Sigmoid colon (tissue), 7 donors: ENCODE measurements around the gene SLC35A2. TPM values are rescaled to one million over a fixed set of nuclear protein-coding genes. Genes with fewer than 3 reads are reported as not detected.

Experiments used
- DNase-seq: peaks from one replicate; pipeline ENCODE4 v3.0.0-alpha.2; 2019
- H3K27ac ChIP-seq, 4 donors: fragments of 200-600 bp; sonication (generic); one replicate each; pipeline ENCODE4 v1.5.1; 2016 to 2019; ENCODE audit warnings: mild to moderate bottlenecking in 1 of 4
- H3K27me3 ChIP-seq, 3 donors: fragments of 200-600 bp; sonication (generic); one replicate each; pipeline ENCODE4 v1.5.1; 2019; ENCODE audit warnings: mild to moderate bottlenecking in 1 of 3
- H3K36me3 ChIP-seq, 4 donors: fragments of 200-600 bp; sonication (generic); one replicate each; pipeline ENCODE4 v1.5.1; 2016 to 2019
- H3K4me1 ChIP-seq, 4 donors: fragments of 200-600 bp; sonication (generic); one replicate each; pipeline ENCODE4 v1.5.1; 2017 to 2019
- H3K4me3 ChIP-seq, 4 donors: fragments of 200-600 bp; sonication (generic); one replicate each; pipeline ENCODE4 v1.5.1; 2017 to 2019; ENCODE audit warnings: mild to moderate bottlenecking in 2 of 4, moderate library complexity in 1 of 4
- H3K9me3 ChIP-seq, 4 donors: fragments of 200-600 bp in 3 of 4; sonication (generic) in 3 of 4; one replicate each; pipeline versions ENCODE4 v1.5.1 to v1.6.1; 2013 to 2019
- EP300 ChIP-seq, 4 donors: sonication (generic); formaldehyde crosslinking; IDR thresholded peaks; one replicate each; pipeline ENCODE4 v1.6.1; 2017; ENCODE audit warnings: antibody characterized with exemption in 4 of 4
- POLR2A ChIP-seq, 2 donors: fragments of 450-650 bp; IDR thresholded peaks; one replicate each; pipeline ENCODE4 v1.6.1; 2016; ENCODE audit warnings: antibody characterized with exemption in 2 of 2, mild to moderate bottlenecking in 2 of 2, moderate library complexity in 2 of 2
- POLR2AphosphoS5 ChIP-seq, 4 donors: sonication (generic); formaldehyde crosslinking; IDR thresholded peaks; one replicate each; pipeline ENCODE4 v1.6.1; 2017; ENCODE audit warnings: antibody characterized with exemption in 4 of 4
- WGBS, 2 donors: extraction: QIAGEN DNeasy Blood & Tissue Kit; methylation state at CpG; one replicate each; pipeline ENCODE4 v1.1.7; 2013; 5-methylcytosine and 5-hydroxymethylcytosine counted together
- intact Hi-C: fragments of 100-400 bp; cut with DNase I; formaldehyde crosslinking; loops from one replicate; pipeline ENCODE4 v1.15.1; 2023
- polyA plus RNA-seq, 3 donors: library from polyadenylated mRNA; stranded (reverse); fragments of 200-250 nt; gene quantifications; one replicate each; pipeline ENCODE4 v1.2.3, GENCODE V29; 2013
- total RNA-seq, 4 donors: library from RNA; depleted of rRNA; stranded (reverse); fragments of >200 nt; gene quantifications; one replicate each; pipeline ENCODE4 v1.1.0, GENCODE V29; 2016
- TF ChIP-seq, protein P1 (sequence below), 4 experiments: fragments of 450-650 bp in 3 of 4; fragments of 200-600 bp in 1 of 4; IDR thresholded peaks; one replicate each; pipeline ENCODE4 v1.5.1; 2016 to 2019; ENCODE audit warnings: antibody characterized with exemption in 4 of 4, mild to moderate bottlenecking in 3 of 4, moderate library complexity in 2 of 4
- donor health status: healthy with polysubstance abuse.
- donor health status: Bipolar disorder and iron deficiency.
- donor health status: healthy.

SLC35A2 gene
- total RNA-seq (10 to 100 TPM in 1 of 4 donors, 1 to 10 TPM in 3; 5.6 to 20.2 (median 6.0) TPM), polyA plus RNA-seq (10 to 100 TPM in 1 of 3 donors, 1 to 10 TPM in 2; 6.0 to 43.9 (median 9.0) TPM)

DNA sequence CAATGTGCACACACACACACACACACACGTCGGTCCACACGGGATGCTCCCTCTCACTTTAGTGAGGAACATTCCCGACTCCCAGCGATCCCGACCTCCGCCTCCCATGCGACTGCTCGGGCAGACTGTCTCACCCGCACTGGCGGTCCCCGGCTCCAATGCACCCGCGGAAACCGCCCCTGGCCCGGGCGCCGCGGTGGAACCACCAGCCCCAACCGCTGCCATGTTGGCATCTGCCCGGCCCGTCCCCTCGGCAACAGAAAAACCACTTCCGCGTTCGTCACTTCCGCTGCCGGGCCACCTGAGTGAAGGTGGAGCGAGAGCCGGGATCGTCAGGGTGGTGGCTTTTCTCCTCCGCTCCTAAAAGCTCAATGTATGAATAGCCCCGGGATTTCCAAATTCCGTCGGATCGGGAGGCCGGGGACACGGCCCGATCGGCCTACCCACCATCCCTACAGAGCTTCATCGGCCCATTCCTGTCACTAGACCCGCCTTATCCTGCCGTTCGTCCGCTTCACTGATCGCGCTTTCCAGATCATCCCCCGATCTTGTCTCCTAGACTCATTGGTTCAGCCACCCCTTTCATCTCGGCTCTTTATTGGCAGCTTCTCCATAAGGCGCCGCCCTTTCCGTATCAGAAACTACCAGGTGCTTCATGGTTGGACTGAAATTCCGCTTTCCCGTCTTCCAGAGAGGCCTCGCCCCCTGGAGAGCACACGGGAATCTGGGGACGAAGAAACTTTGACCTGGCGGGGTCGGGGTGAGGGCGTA lies at the start of gene SLC35A2:
Gene SLC35A2, minus strand, starts transcription at position 235 of the 771 bp plus-strand sequence. Its CDS starts 10 bp downstream, at position 225.
- TF ChIP-seq POLR2AphosphoS5 (IDR thresholded peaks at IDR 0.05) (peak; percentile 77 to 87 (median 84)), POLR2A (IDR thresholded peaks at IDR 0.05) (peak; percentile 32 to 53)
- TF ChIP-seq, protein P1, sequence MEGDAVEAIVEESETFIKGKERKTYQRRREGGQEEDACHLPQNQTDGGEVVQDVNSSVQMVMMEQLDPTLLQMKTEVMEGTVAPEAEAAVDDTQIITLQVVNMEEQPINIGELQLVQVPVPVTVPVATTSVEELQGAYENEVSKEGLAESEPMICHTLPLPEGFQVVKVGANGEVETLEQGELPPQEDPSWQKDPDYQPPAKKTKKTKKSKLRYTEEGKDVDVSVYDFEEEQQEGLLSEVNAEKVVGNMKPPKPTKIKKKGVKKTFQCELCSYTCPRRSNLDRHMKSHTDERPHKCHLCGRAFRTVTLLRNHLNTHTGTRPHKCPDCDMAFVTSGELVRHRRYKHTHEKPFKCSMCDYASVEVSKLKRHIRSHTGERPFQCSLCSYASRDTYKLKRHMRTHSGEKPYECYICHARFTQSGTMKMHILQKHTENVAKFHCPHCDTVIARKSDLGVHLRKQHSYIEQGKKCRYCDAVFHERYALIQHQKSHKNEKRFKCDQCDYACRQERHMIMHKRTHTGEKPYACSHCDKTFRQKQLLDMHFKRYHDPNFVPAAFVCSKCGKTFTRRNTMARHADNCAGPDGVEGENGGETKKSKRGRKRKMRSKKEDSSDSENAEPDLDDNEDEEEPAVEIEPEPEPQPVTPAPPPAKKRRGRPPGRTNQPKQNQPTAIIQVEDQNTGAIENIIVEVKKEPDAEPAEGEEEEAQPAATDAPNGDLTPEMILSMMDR (IDR thresholded peaks at IDR 0.05) = no peak
- no peaks in the 10 kb centered on the region for H3K27me3 ChIP-seq
- H3K27ac ChIP-seq = peak within 1 kb of the TSS; percentile 62 to 81 (median 71)
- H3K4me3 ChIP-seq = peak within 1 kb of the TSS; percentile 43 to 66 (median 62)
- H3K9me3 ChIP-seq = no peaks in the 10 kb centered on the region
- intact Hi-C loops = no loop called here
- peak; percentile 88 for DNase-seq
- H3K4me1 ChIP-seq = peaks cover 0 to 11% (median 5%) of the 10 kb centered on the region in 4 donors
- WGBS, 2 donors = 0 to 1% methylated on average over 60 of the region's 60 CpGs
- peaks cover 0 to 3% (median 0%) of the 10 kb centered on the region in 4 donors for H3K36me3 ChIP-seq

DNA sequence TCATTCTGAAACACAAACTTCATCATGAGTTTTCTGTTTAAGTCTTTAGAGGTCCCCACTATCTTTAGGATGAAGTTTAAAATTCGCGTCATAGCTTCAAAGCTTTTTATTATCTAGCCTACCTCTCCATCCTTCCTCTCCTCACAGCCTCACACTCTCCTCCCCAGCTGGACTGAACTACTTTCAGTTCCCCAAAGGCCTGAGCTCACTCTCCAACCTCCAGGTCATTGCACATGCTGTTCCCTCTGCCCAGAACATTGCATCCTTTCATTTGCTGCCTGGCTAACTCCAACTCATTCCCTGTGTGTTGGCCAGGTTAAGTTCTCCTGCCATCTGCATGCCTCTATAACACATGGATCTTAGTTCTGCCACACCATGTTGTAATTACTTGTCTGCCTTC lies 48.8 kb upstream of the SLC35A2 start:
- DNase-seq = no peak
- no peak for TF ChIP-seq POLR2A (IDR thresholded peaks at IDR 0.05)
- TF ChIP-seq EP300 (IDR thresholded peaks at IDR 0.05) = no peak
- TF ChIP-seq, protein P1 (IDR thresholded peaks at IDR 0.05) = no peak
- TF ChIP-seq POLR2AphosphoS5 (IDR thresholded peaks at IDR 0.05) = no peak
- peak overlapping the region; percentile 88 to 90 (median 90) for H3K27ac ChIP-seq
- 80 to 93% methylated on average over 2 of the region's 2 CpGs for WGBS, 2 donors
- no peaks in the 10 kb centered on the region for H3K27me3 ChIP-seq
- H3K4me3 ChIP-seq = no peak overlapping the region
- peaks cover 0 to 4% (median 1%) of the 10 kb centered on the region in 4 donors for H3K36me3 ChIP-seq
- no peaks in the 10 kb centered on the region for H3K9me3 ChIP-seq
- peaks cover 0 to 22% (median 18%) of the 10 kb centered on the region in 4 donors for H3K4me1 ChIP-seq
- intact Hi-C loops = no loop called here

DNA sequence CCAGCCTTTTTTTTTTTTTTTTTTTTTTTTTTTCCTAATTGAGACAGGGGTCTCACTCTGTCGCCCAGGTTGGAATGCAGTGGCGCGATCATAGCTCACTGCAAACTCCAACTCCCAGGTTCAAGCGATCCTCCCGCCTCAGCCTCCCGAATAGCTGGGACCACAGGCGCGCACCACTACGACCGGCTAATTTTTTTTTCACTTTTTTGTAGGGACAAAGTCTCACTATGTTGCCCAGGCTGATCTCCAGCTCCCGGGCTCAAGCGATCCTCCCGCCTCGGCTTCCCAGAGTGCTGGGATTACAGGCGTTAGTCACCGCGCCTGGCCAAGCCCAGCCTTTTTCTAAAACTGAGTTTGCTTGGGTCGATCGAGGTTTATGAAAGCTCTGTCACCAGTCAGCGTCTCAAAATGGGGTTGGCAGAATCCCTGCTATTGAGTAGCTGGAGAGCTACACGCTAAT lies 47.2 kb upstream of the SLC35A2 start:
- TF ChIP-seq, protein P1 (IDR thresholded peaks at IDR 0.05) = no peak
- peak; percentile 5 to 21 for TF ChIP-seq POLR2A (IDR thresholded peaks at IDR 0.05)
- TF ChIP-seq POLR2AphosphoS5 (IDR thresholded peaks at IDR 0.05) = peak in 1 of 4 donors; percentile 6
- intact Hi-C loops = loop anchor here (2.0 to 10.0 kb wide), 4 partner anchors 66 to 264 kb away; partner anchors contain the start of genes HDAC6, SUV39H1 and TFE3
- Histone ChIP-seq H3K27me3 (no peaks in the 10 kb centered on the region), H3K4me1 (peaks cover 0 to 36% (median 23%) of the 10 kb centered on the region in 4 donors), H3K27ac (peak overlapping the region; percentile 88 to 90 (median 90)), H3K9me3 (no peaks in the 10 kb centered on the region), H3K36me3 (peaks cover 0 to 12% (median 2%) of the 10 kb centered on the region in 4 donors), H3K4me3 (peak overlapping the region; percentile 32 to 71 (median 70))
- peak; percentile 82 for DNase-seq
- WGBS, 2 donors = 1% methylated on average over 21 of the region's 21 CpGs

DNA sequence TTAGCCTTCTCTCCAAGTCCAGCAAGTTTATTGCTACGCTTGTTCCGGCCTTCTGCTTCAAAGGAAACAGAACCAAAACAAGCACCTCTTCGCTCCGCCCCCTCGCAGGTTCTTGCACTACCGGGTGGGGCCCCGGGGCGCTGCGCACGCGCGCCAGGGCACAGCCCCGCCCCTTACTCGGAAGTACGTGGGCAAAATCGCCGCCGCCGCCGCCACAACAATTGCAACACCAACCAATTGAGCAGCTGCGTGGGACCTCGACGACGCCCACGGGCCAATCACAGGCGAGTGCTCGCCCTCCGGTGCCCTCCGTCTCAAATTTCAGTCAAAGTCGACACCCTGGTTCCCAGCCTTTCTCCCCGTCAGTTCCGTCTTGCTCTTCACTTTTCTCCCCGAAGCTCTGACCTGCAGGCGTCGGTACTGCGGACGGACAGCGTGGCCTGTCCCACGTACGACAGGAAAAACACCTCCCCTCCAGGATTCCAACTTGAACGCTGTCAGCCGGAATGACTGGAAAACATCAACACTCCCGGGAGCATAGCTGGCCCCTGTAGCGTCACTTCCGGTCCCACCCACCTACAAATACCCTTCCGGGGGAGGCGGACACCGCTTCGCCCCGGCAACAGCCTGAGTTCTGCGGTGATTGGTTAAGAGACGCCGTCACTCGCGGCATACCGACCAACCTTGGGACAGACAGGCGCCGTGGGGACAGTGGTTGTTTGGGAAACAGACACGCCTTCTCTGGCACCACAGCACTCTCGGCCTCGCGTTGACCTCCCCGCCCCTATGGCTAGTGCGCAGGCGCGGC lies 46.6 kb upstream of the SLC35A2 start:
- Histone ChIP-seq H3K9me3 (no peaks in the 10 kb centered on the region), H3K36me3 (peaks cover 0 to 13% (median 2%) of the 10 kb centered on the region in 4 donors), H3K4me1 (peaks cover 0 to 43% (median 26%) of the 10 kb centered on the region in 4 donors), H3K27me3 (no peaks in the 10 kb centered on the region), H3K4me3 (peak overlapping the region; percentile 45 to 71 (median 70)), H3K27ac (peak overlapping the region; percentile 89 to 90 (median 90))
- peak; percentile 99 for DNase-seq
- 0% methylated on average over 66 of the region's 66 CpGs for WGBS, 2 donors
- TF ChIP-seq POLR2AphosphoS5 (IDR thresholded peaks at IDR 0.05) (peak; percentile 60 to 89 (median 72)), EP300 (IDR thresholded peaks at IDR 0.05) (no peak), POLR2A (IDR thresholded peaks at IDR 0.05) (peak; percentile 17 to 66)
- TF ChIP-seq, protein P1 (IDR thresholded peaks at IDR 0.05) = no peak
- intact Hi-C loops = loop anchor here (2.0 to 10.0 kb wide), 4 partner anchors 66 to 263 kb away; partner anchors contain the start of genes HDAC6, SUV39H1 and TFE3
